HG02798 (cell line): ENCODE data around the gene MS4A2.
"Not testable (repeated sequence)": the region's sequence is repeated elsewhere in the genome, so short reads cannot be mapped to it uniquely, and the experiment has no call there.

Source experiments
- ATAC-seq: cut with Tn5 transposase; IDR thresholded peaks from one replicate; pipeline ENCODE4 v1.9.1; 2021; ENCODE audit warnings: mild to moderate bottlenecking; ENCODE audit not compliant: unreplicated experiment, poor library complexity

MS4A2 gene

DNA sequence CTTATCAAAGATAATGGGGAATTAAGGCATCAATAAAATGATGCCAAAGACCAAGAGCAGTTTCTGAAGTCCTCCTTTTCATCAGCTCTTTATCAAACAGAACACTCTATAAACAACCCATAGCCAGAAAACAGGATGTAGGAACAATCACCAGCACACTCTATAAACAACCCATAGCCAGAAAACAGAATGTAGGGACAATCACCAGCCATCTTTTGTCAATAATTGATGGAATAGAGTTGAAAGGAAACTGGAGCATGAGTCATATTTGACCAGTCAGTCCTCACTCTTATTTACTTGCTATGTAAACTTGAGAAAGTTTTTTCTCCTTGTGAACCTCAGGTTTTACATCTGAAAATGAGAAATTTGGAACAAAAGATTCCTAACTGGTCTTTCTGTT, 10.0 kb downstream of the MS4A2 start:
- ATAC-seq, result no peak

DNA sequence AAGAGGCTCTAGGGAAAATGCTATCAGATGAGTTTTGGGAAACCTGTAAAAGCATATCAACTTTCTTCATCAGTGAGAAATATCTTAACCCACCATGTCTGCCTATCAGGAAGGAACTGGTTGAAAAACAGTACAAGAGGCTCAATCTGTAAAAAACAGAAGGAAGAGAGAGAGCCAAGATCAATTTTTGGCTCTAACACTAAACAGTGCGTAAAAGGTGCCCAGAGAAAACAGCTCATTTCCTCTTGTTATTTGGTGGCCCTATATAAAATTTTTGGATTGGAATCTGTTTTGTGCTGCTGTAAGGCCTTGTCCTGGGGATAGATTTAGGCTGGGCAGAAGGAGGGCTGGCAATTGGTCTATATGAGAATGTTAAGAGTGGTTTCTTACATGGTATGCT, 12.1 kb downstream of the MS4A2 start:
- ATAC-seq, result no peak

DNA sequence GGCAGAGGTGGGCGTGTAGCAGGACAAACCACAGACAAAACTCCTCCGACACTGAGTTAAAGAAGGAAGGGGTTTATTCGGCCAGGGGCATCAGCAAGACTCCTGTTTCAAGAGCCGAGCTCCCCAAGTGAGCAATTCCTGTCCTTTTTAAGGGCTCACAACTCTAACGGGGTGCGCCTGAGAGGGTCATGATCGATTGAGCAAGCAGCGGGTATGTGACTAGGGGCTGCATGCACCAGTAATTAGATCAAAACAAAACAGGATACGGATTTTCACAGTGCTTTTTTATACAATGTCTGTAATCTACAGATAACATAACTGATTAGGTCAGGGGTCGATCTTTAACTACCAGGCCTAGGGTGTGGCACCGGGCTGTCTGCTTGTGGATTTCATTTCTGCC, 12.9 kb downstream of the MS4A2 start:
- ATAC-seq, result not testable (repeated sequence)

DNA sequence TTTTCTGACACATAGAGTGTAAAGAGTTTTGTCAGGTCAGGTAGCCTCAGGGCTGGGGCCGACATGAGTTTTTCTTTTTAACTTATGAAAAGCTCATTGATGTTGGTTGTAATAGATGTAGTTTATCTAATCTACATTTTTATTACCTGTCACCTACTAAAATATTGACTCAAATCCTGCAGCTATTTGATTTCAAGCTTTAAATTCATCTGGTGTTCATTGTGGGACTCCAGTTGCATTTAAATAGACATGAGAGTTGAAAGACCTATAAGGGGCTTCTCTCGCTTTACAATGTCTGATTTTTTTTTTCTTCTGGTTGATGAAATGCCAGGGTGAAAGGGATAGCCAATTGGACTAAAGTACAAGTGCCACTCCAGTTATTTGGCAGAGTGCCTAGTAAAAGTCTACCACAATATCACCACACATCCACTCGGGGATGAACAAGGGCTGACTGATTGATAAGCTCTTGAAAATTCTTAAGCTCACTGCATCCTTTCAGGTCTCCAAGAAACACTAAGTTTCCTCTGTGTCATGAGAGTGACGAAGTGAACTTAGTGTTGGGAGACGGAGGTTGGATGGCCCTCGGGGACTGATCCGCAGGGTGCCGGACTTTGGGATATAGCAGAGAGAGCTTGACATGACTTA, 16.1 kb downstream of the MS4A2 start:
- not testable (repeated sequence) for ATAC-seq

DNA sequence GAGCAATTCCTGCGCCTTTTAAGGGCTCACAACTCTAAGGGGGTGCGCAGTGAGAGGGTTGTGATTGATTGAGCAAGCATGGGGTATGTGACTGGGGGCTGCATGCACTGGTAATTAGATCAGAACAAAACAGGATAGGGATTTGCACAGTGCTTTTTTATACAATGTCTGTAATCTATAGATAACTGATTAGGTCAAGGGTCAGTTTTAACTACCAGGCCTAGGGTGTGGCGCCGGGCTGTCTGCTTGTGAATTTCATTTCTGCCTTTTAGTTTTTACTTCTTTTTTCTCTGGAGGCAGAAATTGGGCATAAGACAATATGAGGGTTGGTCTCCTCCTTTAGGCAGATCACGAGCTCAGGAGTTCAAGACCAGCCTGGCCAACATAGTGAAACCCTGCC, 20.2 kb downstream of the MS4A2 start:
- not testable (repeated sequence) for ATAC-seq

DNA sequence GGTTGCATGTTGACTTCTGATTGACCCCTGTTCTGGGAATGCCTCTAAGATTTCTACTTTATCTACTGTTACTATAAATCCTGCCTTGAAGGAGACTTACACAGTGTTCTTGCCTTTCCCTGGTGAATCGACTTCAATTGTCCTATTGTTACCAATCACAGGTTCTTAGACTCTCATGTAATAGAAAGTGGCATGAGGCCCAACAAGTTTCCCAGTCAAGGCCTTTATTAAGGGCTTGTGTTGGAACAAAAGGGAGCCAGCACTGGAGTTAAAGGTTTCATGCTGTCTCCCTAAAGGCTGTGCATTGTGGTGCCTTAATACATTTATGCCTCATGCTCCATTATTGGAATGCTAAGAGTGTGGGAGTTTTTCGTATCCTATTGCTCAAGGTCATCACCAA, 23.3 kb downstream of the MS4A2 start:
- ATAC-seq, result no peak

DNA sequence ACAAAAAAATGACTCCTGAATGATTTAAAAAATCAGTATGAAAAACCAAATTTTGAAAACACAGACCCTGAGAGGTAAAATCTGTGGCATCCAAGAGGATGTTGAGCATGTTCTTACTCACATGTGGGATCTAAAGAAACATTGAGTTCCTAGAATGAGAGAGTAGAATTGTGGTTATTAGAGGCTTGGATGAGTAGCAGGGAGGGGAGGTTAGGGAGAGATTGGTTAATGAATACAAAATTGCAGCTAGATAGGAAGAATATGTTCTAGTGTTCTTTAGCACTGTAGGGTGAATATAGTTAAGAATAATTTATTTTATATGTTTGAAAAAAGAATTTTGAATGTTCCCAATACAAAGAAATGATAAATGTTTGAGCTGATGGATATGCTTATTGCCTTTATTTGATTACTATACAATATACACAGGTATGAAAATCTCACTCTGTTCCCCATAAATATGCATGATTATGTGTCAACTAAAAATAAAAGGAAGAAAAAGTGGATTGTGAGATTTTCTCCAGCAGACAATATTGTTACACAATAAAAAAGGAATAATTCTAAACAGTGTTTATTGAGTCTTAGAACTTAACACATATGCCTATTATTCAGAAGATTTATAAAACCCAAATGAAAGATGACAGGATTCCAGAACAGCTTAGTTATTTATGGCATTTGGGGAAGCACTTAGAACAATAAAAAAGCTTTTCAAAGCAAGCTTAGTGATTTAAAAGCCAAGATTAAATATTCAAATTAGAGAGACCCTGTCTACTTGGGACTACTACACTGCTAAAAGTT, 28.7 kb downstream of the MS4A2 start:
- ATAC-seq, result no peak

DNA sequence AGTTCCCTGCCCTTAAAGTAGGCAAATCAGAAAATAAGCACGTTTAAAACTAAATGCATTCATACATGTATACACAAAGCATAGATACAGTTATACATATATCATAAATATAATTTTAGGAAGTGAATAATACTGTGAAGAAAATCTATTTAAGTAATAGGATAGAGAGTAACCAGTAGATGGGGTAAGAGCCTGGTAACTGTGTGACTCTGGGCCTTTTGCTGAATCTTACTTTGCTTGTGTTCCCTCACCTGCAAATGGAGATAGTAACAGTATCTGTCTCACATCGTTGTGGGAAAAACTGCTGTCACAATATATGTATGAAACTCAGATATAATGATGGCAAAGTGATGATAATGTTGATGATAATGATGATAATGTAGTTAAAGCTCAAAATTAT, 29.9 kb downstream of the MS4A2 start:
- no peak for ATAC-seq

DNA sequence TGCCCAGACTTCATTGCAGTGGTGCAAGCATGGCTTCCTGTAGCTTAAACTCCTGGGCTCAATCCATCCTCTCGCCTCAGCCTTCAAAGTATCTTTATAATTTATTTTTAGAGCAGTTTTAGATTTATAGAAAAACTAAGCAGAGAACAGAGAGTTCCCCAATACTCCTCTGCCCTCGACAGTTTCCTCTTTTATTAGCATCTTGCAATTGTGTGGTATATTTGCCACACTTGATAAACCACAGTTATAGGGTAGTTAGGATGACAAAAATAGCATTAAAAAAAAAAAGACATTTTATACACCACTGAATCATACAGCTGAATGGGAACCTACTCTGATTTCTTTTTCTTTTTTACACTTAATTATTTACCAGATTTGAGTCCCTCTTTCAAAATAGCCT, 31.2 kb downstream of the MS4A2 start:
- no peak for ATAC-seq

DNA sequence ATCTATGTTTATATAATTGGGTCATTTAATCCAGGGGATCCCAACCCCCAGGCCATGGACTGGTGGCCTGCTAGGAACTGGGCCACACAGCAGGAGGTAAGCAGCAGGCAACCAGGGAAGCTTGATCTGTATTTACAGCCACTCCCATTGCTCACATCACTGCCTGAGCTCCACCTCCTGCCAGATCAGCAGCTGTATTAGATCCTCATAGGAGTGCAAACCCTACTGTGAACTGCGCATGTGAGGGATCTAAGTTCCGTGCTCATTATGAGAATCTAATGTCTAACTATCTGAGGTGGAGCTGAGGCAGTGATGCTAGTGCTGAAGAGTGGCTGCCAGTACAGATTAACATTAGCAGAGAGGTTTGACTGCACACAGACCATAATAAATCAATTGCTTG, 32.8 kb downstream of the MS4A2 start:
- no peak for ATAC-seq

DNA sequence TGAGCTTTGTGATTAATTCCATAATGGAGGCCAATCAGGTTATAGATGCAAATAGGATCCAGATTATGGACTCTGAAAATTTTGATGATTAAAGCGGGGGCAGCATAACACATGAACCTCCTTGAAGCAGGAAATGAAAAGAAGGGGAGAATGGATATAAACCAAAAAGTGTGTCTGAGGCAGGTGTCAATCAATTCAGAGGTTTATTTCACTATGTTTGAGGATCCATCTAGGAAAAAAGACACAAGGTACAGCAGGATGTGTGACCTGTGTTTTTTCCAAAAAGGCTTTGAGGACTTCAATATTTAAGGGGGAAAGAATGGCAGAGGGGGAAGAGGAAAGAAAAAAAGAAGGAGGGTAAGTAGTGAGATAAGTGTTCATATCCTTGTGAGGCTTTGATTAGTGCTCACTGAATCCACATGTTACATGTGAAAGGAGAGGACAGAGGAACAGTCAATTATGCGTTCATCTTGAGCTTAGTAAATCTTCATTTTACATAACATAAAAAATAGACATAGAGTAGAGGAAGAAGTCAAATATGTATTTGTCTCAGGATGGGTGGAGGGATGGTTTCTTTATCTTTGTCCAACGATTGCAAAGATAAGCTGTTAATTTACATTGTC, 34.1 kb downstream of the MS4A2 start:
- ATAC-seq, result no peak

DNA sequence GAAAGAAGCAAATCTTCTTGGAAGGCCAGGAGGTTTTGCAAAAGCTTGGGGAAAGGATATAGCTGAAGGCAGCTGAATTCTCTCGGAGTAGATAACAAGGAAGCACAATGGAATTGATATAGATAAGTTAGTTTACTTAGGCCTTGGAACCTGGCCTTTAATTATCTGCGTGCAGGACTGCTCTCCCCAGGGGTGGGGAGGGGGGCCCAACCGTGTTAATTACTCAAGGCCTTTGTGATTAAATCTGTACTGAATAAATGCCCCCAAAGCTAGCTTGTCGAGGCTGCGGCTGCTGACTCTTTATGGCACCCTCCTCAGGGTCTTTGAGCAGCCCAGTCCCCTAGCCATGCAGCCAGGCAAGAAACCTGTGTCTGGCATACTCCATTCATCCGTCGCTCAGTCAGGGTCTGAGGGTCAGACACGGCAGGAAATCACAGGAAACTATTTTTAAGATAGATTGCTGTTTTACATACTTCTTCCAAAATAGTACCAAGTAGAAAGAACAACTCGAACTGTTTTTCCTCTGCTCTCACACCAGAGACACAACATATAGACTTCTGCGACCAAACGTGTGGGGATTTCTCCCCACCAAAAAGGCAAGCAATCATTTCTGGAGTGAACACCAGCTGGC, 36.5 kb downstream of the MS4A2 start:
- no peak for ATAC-seq

DNA sequence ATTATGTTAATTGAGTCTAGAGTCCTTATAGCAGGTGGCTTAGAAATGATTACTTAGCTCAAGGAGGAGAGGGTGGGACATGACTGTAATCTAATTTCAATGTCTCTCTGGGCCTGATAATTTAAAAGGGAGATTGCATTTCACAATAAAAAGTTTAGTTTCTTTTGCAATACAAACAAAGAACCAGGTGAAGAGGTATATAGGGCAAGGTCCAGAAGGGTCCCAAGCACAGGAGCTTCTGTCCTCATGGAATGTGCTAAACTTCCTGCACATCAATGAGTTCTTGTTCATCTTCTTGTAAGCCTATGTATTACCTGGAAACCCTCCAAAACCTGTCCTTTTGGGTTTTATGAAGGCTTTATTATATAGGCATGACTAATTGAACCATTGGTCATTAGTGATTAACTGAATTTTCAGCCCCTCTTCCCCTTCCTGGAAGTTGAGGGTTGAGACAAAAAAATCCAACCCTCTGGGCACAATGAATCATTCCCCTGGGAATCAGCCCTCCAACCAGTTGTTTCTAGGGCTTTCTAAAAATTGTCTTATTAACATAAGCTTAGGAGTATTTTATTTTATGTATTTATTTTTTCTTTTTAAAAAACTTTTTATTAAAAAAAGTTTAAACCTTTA, 37.6 kb downstream of the MS4A2 start:
- ATAC-seq, result no peak

DNA sequence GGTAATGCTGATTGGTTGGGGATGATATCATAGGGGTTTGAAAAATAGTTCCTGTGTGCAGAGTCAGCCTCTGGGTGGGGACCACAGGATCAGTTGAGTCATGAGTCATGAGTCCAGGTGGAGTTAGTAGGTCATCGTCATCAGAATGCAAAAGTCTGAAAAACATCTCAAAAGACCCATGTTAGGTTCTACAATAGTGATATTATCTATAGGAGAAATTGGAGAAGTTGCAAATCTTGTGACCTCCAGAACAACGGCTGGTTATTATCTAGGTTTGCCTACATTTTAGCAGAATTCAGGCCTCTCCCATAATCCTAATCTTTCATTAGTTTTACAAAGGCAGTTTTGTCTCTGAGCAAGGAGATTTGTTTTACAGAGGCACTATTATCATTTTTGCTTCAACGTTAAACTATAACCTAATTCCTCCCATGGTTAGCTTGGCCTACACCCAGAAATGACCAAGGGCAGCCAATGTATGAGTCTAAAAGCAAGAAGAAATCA, 38.9 kb downstream of the MS4A2 start:
- no peak for ATAC-seq

DNA sequence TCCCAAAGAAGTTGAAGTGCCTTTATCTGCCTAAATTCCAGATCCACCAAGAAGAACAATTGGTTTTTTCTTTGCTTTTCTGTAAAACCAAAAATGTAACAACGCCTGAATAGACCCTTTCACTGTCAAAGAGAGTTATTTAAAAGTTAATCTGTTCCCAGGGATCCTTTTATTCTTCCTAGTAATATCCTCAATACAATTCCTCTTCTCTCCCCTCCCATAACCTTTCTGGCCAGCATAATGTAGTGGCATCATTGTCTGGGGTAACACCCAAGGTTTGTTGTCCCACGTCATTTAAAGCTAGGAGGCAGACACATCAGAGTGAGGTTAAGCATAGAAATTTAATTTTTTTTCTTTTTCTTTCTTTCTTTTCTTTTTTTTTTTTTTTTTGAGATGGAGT, 39.9 kb downstream of the MS4A2 start:
- no peak for ATAC-seq

DNA sequence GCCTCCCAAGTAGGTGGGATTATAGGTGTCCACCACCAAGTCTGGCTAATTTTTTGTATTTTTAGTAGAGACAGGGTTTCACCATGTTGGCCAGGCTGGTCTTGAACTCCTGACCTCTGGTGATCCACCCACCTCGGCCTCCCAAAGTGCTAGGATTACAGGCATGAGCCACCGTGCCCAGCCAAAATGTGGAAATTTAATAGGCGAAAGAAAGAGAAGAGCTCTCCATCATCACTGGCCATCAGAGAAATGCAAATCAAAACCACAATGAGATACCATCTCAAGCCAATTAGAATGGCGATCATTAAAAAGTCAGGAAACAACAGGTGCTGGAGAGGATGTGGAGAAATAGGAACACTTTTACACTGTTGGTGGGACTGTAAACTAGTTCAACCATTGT, 40.4 kb downstream of the MS4A2 start:
- not testable (repeated sequence) for ATAC-seq

DNA sequence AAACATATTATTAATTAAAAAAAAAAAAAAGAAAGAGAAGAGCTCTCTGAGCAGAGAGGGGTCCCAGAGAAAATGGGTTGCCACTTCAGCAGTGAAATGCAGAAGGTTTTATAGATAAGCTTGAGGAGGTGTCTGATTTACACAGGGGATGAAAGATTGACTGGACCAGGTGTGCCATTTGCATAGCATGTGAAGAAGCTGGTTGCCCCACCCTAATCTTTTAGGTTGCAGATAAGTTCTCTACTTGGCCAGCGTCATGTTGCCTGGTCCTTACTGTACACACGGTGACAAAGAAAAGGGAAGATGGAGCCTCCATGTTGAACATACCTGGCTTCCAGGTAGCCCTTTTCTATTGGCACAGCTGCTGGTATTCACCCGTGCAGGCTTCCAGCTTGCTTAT, 41.4 kb downstream of the MS4A2 start:
- ATAC-seq, result no peak

DNA sequence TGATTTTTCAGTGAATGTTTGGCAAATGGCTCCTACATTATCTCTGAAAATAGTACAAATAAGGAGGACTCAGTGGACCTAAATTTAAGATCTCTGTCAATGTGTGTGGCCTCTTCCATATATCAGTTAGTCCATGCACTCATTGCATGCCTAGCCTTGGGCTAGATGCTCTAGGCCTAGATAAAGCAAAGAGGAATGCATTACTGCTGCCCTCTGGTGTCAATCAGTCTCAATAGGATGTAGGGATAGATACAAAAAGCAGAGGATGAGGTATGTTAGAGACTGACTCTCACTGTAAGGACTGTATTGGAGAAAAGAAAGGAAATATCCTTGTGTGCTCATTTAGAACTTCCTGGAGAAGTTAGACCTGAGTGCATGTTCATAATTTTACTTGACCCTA, 42.0 kb downstream of the MS4A2 start:
- peak; percentile 45 for ATAC-seq

DNA sequence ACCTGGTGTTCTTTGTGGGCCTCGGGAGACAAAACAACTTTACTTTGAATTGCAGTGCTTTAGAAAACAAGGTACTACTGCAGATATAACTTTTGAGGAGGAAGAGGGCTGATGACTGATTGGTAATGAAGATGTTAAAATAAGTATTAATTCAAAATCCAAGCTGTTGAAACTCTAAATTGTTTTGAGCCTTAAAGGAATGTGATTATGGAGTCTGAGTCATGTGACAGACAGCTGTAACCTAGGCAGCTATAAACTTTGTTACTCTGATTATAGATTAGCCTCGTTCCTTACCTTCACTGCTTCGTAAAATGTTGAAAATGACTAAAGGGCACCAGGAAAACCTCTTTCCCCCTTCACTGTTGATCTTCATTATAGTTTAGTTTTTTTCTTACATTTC, 43.4 kb downstream of the MS4A2 start:
- no peak for ATAC-seq

DNA sequence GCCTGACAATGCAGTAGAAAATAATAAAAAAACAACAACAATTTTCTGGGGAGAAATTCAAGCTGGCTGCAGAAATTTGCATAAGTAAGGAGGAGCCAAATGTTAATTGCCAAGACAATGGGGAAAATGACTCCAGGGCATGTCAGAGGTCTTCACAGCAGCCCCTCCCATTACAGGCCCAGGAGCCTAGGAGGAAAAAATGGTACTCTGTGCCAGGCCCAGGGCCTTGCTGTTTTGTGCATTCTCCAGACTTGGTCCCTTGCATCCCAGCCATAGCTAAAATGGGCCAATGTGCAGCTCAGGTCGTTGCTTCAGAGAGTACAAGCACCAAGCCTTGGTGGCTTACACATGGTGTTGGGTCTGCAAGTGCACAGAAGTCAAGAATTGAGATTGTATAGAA, 45.5 kb downstream of the MS4A2 start:
- ATAC-seq, result no peak

DNA sequence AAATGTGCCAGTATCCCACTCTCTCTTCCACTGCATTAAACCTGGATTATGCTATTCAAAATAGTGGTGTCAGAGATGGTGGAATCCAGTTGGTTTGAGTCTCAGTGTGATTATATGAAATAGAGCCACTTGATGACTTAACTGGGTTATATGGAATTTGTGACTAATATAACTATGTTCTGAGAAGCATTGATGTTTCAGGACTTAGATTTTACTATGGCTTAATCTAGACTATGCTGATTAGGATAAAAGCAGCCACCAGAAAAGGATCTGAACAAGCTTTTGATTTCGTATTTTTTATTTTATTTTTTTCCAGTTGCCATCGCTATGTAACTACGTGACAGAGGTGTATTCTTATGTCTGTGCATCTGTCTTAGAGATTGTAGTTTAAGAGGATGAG, 55.3 kb downstream of the MS4A2 start:
- ATAC-seq, result no peak
